Superior temporal gyrus (tissue), 1 donor: ENCODE results near the gene SLC12A8.

ENCODE experiments used
- DNase-seq: peaks from one replicate; pipeline ENCODE4 v3.0.0-alpha.2; 2016; ENCODE audit errors: extremely low spot score

Gene SLC12A8

GRCh38 chr3:125212509-125213363 is at the start of gene SLC12A8:
Gene SLC12A8, minus strand, starts transcription at chr3:125212748. Its CDS starts 1,399 bp downstream, at chr3:125211349.
- no peak for DNase-seq

GRCh38 chr3:125262161-125262560 is 49.6 kb upstream of the SLC12A8 start:
- DNase-seq: no peak

GRCh38 chr3:125261031-125261430 is 48.5 kb upstream of the SLC12A8 start:
- no peak for DNase-seq

- DNase-seq: no peak
Observed at GRCh38 chr3:125260158-125260557, 47.6 kb upstream of the SLC12A8 start.

GRCh38 chr3:125257536-125257935 is 45.0 kb upstream of the SLC12A8 start:
- DNase-seq: no peak

- no peak for DNase-seq
Observed at GRCh38 chr3:125256675-125257074, 44.1 kb upstream of the SLC12A8 start.

GRCh38 chr3:125250973-125251372 is 38.4 kb upstream of the SLC12A8 start:
- DNase-seq: no peak

- DNase-seq: no peak
Observed at GRCh38 chr3:125246237-125246636, 33.7 kb upstream of the SLC12A8 start.

- DNase-seq: no peak
Observed at GRCh38 chr3:125245521-125245920, 33.0 kb upstream of the SLC12A8 start.

- DNase-seq: no peak
Observed at GRCh38 chr3:125240496-125240895, 27.9 kb upstream of the SLC12A8 start.

GRCh38 chr3:125239266-125239665 is 26.7 kb upstream of the SLC12A8 start:
- DNase-seq: no peak

GRCh38 chr3:125238759-125239158 is 26.2 kb upstream of the SLC12A8 start:
- no peak for DNase-seq

- DNase-seq: no peak
Observed at GRCh38 chr3:125236331-125236903, 23.9 kb upstream of the SLC12A8 start.

- DNase-seq: no peak
Observed at GRCh38 chr3:125234831-125235230, 22.3 kb upstream of the SLC12A8 start.

- DNase-seq: no peak
Observed at GRCh38 chr3:125232401-125232800, 19.9 kb upstream of the SLC12A8 start.

- DNase-seq: peak; percentile 24
Observed at GRCh38 chr3:125231895-125232294, 19.3 kb upstream of the SLC12A8 start.

GRCh38 chr3:125229707-125230106 is 17.2 kb upstream of the SLC12A8 start:
- DNase-seq: no peak

- DNase-seq: no peak
Observed at GRCh38 chr3:125229168-125229567, 16.6 kb upstream of the SLC12A8 start.

- no peak for DNase-seq
Observed at GRCh38 chr3:125221831-125222230, 9.3 kb upstream of the SLC12A8 start.

- DNase-seq: no peak
Observed at GRCh38 chr3:125220727-125221429, 8.3 kb upstream of the SLC12A8 start.

GRCh38 chr3:125220183-125220582 is 7.6 kb upstream of the SLC12A8 start:
- no peak for DNase-seq

- no peak for DNase-seq
Observed at GRCh38 chr3:125219261-125219701, 6.7 kb upstream of the SLC12A8 start.

- no peak for DNase-seq
Observed at GRCh38 chr3:125214738-125215137, 2.2 kb upstream of the SLC12A8 start.
